Hepatocyte (in vitro differentiated cells): ENCODE data around the gene NCS1. TPM values are rescaled to one million over a fixed set of nuclear protein-coding genes. Genes with fewer than 3 reads are reported as not detected.

Experiments used
- DNase-seq: peaks from one replicate; pipeline ENCODE4 v3.0.0-alpha.2; 2016; ENCODE audit warnings: low spot score
- H2AFZ ChIP-seq: fragments of 200-600 bp; sonication (generic); 2 replicates; pipeline ENCODE4 v1.6.0; 2016; ENCODE audit warnings: antibody characterized with exemption, mild to moderate bottlenecking
- H3K27ac ChIP-seq: fragments of 200-600 bp; sonication (generic); 2 replicates; pipeline ENCODE4 v1.5.1; 2016; ENCODE audit warnings: mild to moderate bottlenecking
- H3K27me3 ChIP-seq: fragments of 200-600 bp; sonication (generic); 2 replicates; pipeline ENCODE4 v1.6.1; 2016
- H3K36me3 ChIP-seq: fragments of 200-600 bp; sonication (generic); replicated peaks from 2 replicates; pipeline ENCODE4 v1.5.1; 2016; ENCODE audit warnings: low read depth; ENCODE audit not compliant: insufficient read depth
- H3K4me1 ChIP-seq: fragments of 200-600 bp; sonication (generic); 2 replicates; pipeline ENCODE4 v1.5.1; 2016; ENCODE audit warnings: mild to moderate bottlenecking, moderate library complexity; ENCODE audit not compliant: insufficient read depth
- H3K4me2 ChIP-seq: fragments of 200-600 bp; sonication (generic); 2 replicates; pipeline ENCODE4 v1.6.0; 2016
- H3K4me3 ChIP-seq: fragments of 200-600 bp; sonication (generic); 2 replicates; pipeline ENCODE4 v1.5.1; 2016; ENCODE audit warnings: mild to moderate bottlenecking
- H3K79me2 ChIP-seq: fragments of 200-600 bp; sonication (generic); 2 replicates; pipeline ENCODE4 v1.6.0; 2017; ENCODE audit warnings: mild to moderate bottlenecking
- H3K9me2 ChIP-seq: fragments of 200-600 bp; sonication (generic); replicated peaks from 2 replicates; pipeline ENCODE4 v1.6.0; 2017; ENCODE audit warnings: mild to moderate bottlenecking; ENCODE audit not compliant: insufficient read depth
- H3K9me3 ChIP-seq: fragments of 200-600 bp; sonication (generic); 2 replicates; pipeline ENCODE4 v1.5.1; 2016; ENCODE audit warnings: low read depth, mild to moderate bottlenecking
- H4K20me1 ChIP-seq: fragments of 200-600 bp; sonication (generic); 2 replicates; pipeline ENCODE4 v1.6.0; 2016; ENCODE audit warnings: mild to moderate bottlenecking; ENCODE audit not compliant: insufficient read depth, poor library complexity, severe bottlenecking
- EZH2 ChIP-seq: fragments of 200-600 bp; sonication (generic); IDR thresholded peaks from 2 replicates; pipeline ENCODE4 v1.6.1; 2016; ENCODE audit warnings: antibody characterized with exemption, mild to moderate bottlenecking, borderline replicate concordance
- EZH2phosphoT487 ChIP-seq: fragments of 200-600 bp; sonication (generic); IDR thresholded peaks from one replicate; pipeline ENCODE4 v1.6.1; 2018; ENCODE audit warnings: antibody characterized with exemption, mild to moderate bottlenecking, low read depth, moderate library complexity; ENCODE audit not compliant: unreplicated experiment, severe bottlenecking
- WGBS: methylation state at CpG from one replicate; pipeline ENCODE4 v1.1.6; 2016; ENCODE audit warnings: low lambda C conversion rate; ENCODE audit errors: missing lambda C conversion rate; 5-methylcytosine and 5-hydroxymethylcytosine counted together
- polyA plus RNA-seq: library from polyadenylated mRNA; unstranded; fragments of >200 nt; fragmentation: Nextera tagmentation; extraction: Ambion mirVana; gene quantifications from 2 replicates; pipeline ENCODE4 v1.2.1, GENCODE V29; 2016
- total RNA-seq: library from RNA; depleted of rRNA; stranded (reverse); fragments of >200 nt; gene quantifications from 2 replicates; pipeline ENCODE4 v1.2.3, GENCODE V29; 2014
- TF ChIP-seq, protein P1 (sequence below): fragments of 200-600 bp; sonication (generic); IDR thresholded peaks from 2 replicates; pipeline ENCODE4 v1.5.1; 2016; ENCODE audit warnings: antibody characterized with exemption, mild to moderate bottlenecking; ENCODE audit not compliant: poor library complexity

The NCS1 gene
- total and polyA plus RNA-seq, 2 experiments from 2014 or later, result 16.8 to 25.3 TPM

- no peaks in the 10 kb centered on the region for H4K20me1 ChIP-seq
- no peak for DNase-seq
- H3K4me3 ChIP-seq, result no peak overlapping the region
- H3K9me2 ChIP-seq, result no peaks in the 10 kb centered on the region
- peak overlapping the region; percentile 0 for H3K4me2 ChIP-seq
- H2AFZ ChIP-seq, result no peak overlapping the region
- no peak for TF ChIP-seq EZH2
- TF ChIP-seq, protein P1, sequence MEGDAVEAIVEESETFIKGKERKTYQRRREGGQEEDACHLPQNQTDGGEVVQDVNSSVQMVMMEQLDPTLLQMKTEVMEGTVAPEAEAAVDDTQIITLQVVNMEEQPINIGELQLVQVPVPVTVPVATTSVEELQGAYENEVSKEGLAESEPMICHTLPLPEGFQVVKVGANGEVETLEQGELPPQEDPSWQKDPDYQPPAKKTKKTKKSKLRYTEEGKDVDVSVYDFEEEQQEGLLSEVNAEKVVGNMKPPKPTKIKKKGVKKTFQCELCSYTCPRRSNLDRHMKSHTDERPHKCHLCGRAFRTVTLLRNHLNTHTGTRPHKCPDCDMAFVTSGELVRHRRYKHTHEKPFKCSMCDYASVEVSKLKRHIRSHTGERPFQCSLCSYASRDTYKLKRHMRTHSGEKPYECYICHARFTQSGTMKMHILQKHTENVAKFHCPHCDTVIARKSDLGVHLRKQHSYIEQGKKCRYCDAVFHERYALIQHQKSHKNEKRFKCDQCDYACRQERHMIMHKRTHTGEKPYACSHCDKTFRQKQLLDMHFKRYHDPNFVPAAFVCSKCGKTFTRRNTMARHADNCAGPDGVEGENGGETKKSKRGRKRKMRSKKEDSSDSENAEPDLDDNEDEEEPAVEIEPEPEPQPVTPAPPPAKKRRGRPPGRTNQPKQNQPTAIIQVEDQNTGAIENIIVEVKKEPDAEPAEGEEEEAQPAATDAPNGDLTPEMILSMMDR, result no peak
- TF ChIP-seq EZH2phosphoT487, result no peak
- peak overlapping the region; percentile 83 for H3K27ac ChIP-seq
- no peaks in the 10 kb centered on the region for H3K9me3 ChIP-seq
- WGBS, result 84% methylated on average over 22 of the region's 22 CpGs
- no peaks in the 10 kb centered on the region for H3K36me3 ChIP-seq
- no peaks in the 10 kb centered on the region for H3K27me3 ChIP-seq
- peaks cover 10% of the 10 kb centered on the region for H3K4me1 ChIP-seq
- H3K79me2 ChIP-seq, result no peaks in the 10 kb centered on the region
These were observed 42.7 kb upstream of the NCS1 start for GRCh38 chr9:130129432-130130061.

GRCh38 chr9:130132746-130133145, 39.5 kb upstream of the NCS1 start:
- no peaks in the 10 kb centered on the region for H3K9me3 ChIP-seq
- no peak overlapping the region for H3K4me3 ChIP-seq
- no peak overlapping the region for H3K4me2 ChIP-seq
- no peaks in the 10 kb centered on the region for H4K20me1 ChIP-seq
- H3K4me1 ChIP-seq, result peaks cover 12% of the 10 kb centered on the region
- H3K27me3 ChIP-seq, result no peaks in the 10 kb centered on the region
- TF ChIP-seq, protein P1, result no peak
- no peak for TF ChIP-seq EZH2
- TF ChIP-seq EZH2phosphoT487, result no peak
- 96% methylated on average over 7 of the region's 7 CpGs for WGBS
- H3K27ac ChIP-seq, result no peak overlapping the region
- DNase-seq, result no peak
- no peaks in the 10 kb centered on the region for H3K79me2 ChIP-seq
- H3K9me2 ChIP-seq, result no peaks in the 10 kb centered on the region
- H2AFZ ChIP-seq, result no peak overlapping the region
- no peaks in the 10 kb centered on the region for H3K36me3 ChIP-seq

DNA sequence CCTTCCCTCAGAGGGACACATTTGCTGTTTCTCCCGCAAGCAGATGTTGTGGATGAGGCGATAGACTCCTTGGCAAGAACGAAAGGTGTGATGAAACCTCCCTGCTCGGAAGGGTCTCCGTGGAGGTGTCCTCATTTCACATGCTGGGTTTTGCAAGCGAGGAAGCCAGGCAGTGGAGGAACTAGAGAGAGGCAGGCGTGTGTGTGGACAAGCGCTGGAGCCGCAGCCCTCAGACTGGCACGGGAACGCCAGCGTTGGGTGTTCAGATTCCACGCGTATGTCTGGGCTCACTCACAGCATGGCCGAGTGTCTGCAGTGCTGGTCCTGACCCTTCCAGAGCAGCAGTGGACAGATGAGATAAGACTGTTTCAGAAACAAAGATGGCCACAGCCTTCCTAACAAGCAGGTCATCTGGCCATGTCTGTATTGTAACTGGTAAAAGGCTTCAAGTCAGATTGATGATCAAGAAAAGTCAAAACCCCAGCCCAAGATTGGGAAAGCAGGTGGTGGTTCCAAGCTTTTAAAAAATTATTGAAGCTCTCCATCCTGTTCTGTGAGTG, 35.0 kb upstream of the NCS1 start:
- no peak overlapping the region for H2AFZ ChIP-seq
- H3K27ac ChIP-seq, result peak overlapping the region; percentile 12
- H3K4me3 ChIP-seq, result no peak overlapping the region
- no peaks in the 10 kb centered on the region for H3K9me3 ChIP-seq
- no peak for DNase-seq
- no peak overlapping the region for H3K4me2 ChIP-seq
- H3K27me3 ChIP-seq, result no peaks in the 10 kb centered on the region
- TF ChIP-seq EZH2 (no peak), EZH2phosphoT487 (no peak)
- TF ChIP-seq, protein P1, result no peak
- H3K4me1 ChIP-seq, result peaks cover 12% of the 10 kb centered on the region
- no peaks in the 10 kb centered on the region for H3K36me3 ChIP-seq
- no peaks in the 10 kb centered on the region for H3K9me2 ChIP-seq
- WGBS, result 91% methylated on average over 15 of the region's 15 CpGs
- H4K20me1 ChIP-seq, result no peaks in the 10 kb centered on the region
- H3K79me2 ChIP-seq, result no peaks in the 10 kb centered on the region
